NCI-H69 (cell line): Measurements from ENCODE around the gene CLIC5.
A peak's percentile ranks its signal among the peaks of the same experiment; 100 is the strongest.

Experiments
- DNase-seq: peaks from one replicate; lab custom pipeline; 2025; lab: John Stamatoyannopoulos, UW

Gene CLIC5

DNA sequence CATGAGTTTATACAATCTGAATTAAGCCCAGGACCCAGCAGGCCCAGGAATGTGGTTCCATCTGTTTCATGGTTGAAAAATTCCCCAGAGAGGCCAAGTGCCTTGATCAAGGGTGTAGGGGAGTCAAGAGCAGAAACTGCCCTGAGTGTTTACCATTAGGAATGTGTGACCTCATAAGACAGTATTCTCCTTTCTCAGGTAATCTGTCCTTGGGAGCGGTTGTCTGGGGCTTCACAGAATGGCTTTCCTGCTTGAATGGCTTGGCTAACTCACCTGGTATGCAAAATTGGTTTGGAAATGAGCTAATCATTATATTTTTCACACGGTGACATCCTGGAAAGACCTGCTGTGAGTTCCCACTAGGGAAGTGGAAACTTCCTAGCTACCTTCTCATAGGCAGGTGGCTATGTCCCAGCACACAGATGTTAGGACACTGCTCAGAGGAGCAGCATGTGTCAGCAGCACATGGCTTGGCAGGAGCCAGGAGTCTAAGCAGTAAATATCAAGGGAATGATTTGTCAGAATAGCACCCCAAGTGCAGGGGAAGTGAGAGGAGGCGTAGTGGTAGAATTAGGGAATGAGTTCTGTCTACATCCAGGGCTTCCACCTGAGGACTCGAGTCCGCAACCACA is 17.7 kb downstream of the CLIC5 start:
- DNase-seq, result no peak

DNA sequence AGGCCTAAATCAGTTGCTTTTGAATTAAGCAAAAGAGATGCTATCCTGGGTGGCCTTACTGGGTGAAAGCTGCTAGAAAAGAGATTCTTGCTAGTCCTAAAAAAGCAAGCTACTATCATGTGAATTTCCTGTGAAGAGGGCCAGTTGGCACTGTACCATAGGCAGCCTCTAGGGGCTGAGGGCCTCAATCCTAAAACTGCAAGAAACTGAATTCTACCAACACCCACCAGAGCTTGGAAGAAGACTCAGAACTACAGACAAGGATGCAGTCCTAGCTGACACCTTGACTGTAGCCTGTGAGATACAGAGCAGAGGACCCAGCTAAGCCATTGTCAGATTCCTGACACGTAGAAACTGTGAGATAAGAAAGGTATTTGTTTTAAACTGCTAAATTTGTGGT is 24.5 kb downstream of the CLIC5 start:
- DNase-seq, result no peak

DNA sequence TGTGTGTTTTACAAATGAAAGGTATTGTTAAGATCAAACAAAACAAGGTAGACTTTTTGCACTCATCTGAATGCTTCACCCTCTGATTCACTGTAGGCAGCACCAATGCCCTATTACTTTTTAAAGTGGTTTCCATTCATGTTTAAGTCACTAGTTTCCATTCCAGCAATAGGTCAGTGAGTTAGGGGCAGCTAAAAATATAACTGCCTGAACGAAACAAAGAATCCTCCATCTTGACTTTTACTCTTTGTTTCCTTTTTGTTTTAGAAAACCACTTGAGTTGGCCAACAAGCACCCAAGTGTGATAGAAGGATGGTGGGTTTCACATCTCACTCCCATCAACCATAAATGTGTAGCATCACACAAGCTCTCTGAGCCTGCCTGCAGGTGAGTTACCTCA is 25.5 kb downstream of the CLIC5 start:
- DNase-seq, result no peak

DNA sequence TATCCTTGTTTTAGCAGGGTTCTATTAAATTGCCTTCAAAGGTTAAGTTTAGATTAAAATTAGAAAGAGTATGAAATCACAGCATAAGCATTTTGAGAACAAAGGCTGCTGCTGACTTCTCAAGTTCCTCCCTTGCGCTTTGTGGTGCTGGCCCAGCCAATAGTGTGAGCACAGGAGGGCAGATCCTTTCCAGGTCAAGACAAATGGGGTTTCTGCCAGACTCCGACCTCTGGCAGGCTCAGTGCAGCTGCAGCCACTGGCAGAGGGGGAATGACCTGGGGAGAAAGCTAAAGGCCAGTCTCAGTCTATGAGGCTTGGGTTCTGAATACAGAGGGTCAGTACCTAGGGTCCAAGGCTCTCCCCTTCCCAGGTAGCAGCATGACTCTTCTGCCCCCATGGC is 27.0 kb downstream of the CLIC5 start:
- DNase-seq, result no peak

DNA sequence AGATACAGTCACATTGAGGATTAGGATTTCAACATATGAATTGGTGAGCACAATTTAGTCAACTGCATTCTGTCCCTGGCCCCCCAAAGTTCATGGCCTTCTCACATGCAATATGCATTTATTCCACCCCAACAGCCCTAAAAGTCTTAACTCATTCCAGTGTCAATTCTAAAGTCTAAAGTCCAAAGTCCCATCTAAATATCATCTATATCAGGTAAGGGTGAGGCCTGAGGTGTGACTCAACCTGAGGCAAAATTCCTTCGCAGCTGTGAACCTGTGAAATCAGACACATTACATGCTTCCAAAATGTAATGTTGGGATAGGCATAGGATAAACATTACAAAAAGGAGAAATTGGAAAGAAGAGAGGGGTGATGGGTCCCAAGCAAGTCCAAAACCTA is 27.8 kb downstream of the CLIC5 start:
- DNase-seq, result no peak

DNA sequence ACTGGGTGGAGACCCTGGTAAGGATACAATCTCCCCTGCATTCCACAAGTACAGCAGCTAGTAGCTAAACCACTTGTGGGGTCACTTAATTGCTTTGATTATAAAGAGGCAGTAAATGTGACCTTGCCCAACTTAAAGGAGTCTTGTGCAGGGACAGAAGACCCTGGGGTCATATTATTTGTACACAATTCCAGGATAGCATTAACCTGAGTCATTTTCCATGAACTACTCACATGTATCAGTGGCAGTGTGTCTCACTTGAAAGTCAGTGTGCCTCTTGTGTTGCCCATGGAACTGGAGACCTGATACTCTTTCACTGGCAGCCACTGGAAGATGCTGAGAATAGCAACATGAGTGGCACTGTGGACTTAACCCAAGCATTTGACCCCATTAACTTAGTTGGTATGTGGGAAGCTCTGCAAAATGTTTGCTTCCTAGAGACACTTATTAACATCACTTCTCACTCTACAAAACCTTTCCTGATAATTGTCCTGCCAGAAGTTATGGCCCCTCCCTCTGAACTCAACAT is 28.9 kb downstream of the CLIC5 start:
- DNase-seq, result no peak

DNA sequence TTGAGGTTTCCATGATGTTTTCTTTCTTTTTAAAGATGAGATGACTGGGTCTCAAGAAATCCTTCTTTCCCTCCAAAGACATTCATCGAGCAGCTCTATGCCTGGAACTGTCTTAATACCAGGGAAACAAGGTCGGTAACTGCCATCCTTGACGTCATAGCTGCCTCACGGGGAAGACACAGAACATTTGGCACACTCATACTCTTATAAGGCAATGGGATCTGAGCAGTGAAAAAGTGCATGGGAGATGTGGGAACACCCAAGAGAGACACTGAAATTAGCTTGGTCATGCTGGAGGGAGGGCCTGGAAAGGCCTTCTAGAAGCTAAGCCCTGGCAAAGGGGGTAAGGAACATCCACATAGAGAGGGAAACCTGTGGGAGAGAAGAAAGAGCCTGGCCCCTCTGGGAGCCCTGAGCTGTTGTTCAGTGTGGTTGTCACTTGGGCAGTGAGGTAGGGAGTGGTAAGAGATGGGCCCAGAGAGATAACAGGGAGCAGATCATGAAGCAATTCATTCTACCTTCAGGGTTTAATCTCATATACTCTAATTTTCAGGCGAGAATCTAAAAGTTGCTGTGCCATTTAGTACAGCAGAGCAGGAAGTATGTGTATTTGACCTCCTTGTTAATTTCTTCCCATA is 30.8 kb downstream of the CLIC5 start:
- DNase-seq, result no peak

DNA sequence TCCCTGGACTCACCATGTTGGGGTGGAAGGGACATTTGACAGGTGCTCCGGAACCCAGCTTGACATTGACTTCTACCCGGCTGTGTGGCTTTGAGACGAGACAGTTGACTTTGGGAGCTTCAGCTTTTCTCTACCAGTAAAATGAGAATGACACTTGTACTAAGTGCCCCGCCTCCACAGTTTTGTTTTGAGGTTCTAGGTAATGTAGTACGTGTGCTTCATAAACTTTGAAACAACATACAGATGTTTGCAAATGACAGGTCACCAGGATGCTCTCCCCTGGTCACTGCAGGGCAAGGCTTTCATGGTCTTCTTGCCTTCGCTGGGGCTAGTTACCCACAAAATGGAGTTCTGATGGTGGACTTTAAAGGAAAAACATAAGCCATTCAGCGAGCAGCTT is 31.3 kb downstream of the CLIC5 start:
- no peak for DNase-seq

DNA sequence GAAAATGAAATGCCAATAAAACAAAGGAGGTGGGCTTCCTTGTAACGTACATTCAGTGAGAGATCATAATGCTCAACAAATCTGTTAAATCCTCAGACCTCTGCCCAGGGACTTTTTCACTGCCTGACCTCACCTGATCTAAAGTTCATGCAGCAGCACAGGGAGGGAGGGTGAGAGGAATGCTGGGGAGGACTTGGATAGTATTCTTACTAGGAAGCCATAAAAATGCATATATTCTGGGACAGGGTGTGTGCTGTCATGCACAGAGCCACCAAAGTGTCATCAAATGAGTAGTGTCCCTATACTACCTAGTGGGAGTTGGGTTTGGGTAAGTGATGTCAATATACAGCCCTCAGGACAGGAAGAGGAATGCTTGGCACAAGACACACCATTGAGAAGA is 32.6 kb downstream of the CLIC5 start:
- no peak for DNase-seq

DNA sequence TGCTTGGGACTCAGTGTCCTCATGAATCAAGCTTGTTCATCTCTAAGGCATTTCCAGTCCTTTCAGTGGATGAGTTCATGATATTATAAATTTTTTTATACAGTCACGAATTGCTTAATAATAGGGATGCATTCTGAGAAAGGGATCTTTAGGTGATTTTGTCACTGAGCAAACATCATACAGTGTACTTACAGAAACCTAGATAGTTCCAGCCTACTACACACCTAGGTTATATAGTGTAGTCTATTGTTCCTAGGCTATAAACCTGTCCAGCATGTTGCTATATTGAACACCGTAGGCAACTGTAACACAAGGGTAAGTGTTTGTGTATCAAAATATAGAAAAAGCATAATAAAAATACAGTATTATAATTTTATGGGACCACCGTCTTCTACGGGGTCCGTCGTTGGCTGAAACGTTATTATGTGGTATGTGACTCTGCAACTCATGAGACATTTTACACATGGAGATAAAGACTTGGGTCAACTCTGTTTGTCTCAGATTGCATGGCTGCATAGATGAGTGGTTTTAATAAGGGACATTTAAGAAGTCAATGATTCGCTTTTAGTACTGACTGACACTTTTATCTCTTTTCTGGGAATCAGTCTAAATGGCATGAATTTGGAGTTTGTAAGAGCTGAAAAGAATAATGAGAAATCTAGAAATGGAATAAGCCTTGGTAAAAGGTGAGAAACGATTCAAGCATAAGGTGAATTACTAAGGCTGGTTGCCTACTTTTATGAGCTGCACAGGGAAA is 33.2 kb downstream of the CLIC5 start:
- DNase-seq, result no peak

DNA sequence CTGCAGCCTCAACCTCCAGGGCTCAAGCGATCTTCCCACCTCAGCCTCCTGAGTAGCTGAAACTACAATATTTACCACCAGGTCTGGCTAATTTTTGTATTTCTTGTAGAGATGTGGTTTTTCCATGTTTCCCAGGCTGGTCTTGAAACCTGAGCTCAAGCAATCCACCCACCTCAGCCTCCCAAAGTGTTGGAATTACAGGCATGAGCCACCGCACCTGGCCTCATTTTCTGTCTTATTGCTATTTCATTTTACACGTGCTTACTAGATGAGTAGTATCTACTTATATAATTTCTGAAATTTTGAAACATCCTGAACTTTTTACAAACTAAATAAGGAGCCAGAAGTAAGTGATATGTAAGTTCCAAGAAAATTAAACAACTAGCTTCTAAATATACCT is 34.6 kb downstream of the CLIC5 start:
- DNase-seq, result no peak

DNA sequence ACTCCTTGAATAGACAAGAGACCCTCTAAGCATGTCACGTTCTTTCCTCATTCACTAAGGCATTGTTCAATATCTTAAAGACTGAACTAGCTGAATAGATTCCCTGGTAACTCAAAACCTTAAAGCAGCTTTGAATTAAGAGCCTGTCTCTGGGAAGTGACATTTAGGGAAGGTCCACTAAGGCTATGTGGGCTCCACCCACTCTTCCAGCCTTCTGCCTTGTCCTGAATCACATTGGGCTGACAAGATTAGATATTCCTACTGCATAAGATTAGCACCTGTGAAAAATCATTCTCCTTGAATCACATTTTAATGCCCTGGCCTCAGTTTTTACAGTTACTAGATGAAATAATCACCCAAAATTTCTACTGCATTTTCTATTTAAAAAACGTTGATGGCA is 36.3 kb downstream of the CLIC5 start:
- DNase-seq, result no peak

DNA sequence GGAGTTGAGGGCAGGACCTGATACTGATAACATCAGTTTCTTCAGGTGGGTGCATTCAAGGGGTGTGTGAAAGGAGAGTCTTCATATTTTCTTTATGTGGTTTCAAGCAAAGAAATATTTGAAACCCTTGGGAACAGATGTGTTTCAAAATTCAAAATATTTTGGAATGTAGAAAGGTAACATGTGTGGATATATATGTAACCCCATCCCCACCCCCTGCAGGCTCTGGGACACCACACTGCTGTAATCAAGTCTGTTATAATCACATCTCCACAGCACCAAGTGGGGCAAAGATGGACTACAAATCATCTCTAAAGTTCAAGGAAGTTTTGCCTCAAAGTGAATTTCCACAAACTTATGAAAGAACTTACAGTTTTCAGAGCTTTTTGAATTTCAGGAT is 41.1 kb downstream of the CLIC5 start:
- DNase-seq, result no peak

DNA sequence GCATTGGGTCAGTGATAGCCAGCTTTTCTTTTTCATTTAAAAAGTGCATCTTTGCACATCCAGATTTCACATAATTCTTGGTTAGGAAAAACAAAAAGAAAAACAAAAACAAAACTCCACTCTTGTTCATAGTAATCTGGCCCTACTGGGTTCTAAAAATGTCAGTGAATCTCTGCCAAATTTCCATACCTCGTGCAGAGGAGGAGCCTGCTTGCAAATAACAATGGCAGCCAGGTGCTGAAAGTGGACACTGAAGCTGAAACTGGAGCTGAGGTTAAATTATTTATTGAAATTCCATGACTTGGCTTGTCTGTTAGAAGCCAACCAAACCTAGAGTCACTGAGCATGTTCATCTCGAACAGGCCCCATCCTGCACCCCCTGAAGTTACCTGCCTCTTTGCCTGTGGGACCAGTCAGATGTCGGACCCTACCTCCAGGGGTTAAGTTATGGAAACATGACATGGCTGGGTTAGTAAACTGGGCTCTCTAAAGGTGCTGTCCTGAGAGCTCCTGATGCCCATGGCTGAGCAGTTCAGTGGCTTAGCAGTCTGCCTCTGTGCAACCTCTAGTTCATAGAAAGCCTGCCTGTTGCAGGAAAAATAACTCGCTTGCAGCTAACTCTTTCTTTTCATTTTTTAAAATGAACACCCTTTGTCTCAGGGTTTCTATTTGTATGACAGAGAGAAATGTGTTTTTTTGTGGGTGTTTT is 42.7 kb downstream of the CLIC5 start:
- no peak for DNase-seq

DNA sequence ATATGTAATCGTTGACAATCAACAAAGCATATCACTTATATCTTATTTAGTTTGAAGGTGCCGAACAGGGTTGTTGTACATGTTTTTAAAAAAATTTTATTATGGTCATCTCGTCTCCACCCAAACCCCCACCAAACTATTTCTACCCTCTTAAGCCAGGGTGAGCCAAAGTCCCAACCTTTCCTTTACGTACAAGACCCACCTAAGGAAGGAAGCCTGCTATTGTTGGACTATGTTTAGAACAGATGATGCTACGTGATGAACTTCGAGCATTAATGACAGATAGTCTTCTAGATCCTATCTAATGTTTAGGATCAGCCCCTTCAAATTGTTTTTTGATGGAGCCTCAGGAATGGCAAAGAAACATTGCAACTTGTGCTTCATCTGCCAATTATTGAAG is 44.4 kb downstream of the CLIC5 start:
- DNase-seq, result no peak

DNA sequence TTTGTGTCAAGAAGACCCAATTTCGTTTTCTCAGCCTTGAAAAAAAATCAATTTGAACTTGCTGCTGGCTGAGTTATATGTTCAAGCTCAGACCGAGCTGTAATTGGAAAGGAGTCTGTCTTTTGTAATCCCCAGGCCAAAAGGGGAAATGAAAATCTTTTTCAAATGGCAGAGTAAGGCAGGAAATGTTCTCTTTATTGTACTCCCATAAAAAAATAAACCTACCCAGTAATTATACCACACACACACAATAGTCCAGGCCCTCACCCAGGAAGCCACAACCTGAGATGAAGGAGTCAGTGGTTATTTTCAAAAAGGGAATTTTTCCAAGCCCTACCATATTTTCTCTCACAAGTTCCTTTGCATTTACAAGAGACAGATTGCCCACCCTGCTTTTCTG is 45.3 kb downstream of the CLIC5 start:
- peak; percentile 71 for DNase-seq

DNA sequence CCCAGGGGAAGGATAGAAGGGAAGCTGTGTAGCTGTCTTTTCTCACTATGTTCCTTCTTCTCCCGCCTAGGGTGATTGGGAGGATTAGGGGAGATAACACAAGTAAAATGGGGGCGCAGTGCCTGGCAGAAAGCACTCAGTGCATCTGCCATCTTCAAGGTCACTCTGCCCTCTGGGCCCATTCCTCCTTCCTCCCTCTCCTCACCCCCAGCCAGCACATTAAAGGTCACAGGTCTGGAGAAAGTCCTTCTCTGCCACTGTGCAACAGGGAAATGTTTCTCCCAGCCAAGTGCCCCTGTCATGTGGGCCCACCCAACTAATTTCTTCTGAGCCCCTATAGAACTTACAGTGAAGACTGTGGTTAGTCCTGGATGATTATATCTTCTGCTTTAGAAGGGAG is 45.8 kb downstream of the CLIC5 start:
- DNase-seq, result no peak

DNA sequence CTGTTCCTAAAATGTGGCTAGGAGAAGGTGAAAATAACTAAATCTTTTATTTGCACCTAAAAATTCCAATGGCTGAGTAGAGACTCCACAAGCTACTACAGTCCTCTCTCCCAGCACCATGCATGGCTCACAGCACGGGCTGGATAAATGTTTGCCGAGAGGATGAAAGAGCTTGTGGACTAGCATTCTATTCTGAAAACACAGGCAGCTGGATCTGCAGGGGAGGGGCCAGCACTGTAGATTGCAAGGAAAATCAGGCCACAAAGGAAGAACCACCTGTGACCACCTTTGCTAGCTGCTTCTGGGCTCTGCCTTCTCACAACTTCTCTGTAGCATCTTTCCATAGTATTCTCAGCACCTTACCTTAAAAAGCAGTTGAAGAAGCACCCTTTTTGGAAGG is 46.6 kb downstream of the CLIC5 start:
- DNase-seq, result peak; percentile 33

DNA sequence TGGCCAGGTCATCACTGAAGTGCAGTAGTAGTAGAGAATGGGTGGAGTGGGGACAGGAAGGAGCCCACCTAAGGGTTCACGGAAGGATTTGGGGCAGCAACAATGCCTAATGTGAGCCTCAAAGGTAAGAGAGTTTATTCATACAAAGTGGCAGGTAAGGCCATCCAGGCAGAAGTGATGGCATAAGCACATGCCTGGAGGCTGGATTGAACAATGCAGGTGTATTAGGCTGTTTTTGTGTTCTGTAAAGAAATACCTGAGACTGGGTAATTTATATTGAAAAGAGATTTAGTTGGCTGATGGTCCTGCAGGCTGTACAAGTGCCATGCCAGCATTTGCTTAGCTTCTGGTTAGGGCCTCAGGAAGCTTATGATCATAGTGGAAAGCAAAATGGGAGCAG is 48.3 kb downstream of the CLIC5 start:
- no peak for DNase-seq

DNA sequence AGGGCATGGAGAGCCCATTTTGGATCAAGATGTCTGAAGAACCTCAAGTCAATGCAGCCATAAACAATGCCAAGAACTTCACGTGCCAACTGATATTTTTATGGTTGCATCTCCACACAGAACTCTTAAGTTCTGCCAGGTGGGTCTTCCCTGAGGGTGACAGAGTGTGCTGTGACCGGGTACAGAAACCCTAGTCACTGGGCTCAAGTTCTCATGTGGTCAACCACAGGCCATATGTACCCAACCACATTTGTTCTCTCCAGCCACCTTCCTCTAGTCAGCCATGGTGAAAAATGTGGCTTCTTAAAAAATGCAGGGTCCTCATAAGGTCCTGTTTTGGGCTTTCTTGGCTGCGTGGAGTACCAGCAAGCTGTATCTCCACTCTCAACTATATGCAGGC is 48.9 kb downstream of the CLIC5 start:
- DNase-seq, result no peak

DNA sequence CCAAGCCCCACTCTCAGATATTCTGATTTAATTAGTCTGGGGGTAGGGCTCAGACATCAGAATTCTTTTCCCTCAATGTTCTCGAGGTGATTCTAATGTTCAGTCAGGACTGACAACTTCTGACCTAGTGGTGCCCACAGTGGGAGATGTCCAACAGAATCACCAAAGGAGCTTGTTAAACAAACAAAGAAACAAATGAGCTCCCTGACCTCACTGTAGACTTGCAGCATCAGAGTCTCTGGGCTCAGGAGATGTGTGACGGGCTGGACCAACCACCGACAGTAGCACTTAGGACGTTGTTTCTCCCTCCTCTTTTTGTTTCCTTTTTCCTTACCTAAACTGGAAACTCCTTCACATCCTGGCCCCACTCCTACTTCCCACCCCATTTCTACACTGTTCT is 49.3 kb downstream of the CLIC5 start:
- DNase-seq, result no peak

DNA sequence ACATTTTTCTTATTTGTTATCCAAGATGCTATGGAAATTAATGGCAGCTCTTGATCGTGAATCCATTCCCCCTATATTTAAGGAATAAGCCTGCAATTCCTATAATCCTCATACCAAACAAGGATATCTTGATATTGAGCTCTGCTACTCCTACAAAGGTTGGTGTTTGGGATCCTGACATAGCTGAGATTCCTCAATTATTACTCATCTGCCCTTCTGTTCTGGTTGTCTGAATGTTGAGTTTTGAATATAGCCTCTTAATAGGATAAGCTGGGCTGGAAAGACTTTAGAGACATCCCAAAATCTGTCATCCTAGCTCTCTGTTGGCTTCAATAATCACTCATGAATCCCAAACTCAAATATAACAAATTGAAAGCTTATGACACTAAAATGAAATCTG is 49.9 kb downstream of the CLIC5 start:
- no peak for DNase-seq

DNA sequence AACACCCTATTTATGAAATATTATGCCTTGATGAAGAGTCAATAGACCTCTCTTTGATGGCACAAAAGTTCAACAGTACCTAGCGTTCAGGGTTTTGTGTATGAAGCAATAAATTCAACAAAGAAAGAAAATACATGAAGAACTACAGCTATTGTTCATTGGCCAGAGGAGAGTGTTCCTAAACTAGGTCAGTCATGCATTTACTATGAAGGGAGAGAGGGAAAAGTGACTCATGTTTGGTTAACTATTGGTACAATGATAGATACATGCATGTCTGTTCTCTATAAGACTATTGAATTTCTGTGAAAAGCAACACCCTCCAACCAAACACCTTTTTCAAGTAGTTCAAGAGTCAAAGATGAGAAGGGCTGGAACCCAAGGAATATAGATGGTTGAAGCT is 50.7 kb downstream of the CLIC5 start:
- peak; percentile 20 for DNase-seq
